HG03521 (cell line): ENCODE results near the gene TBX4.
"Not testable (repeated sequence)": the region's sequence is repeated elsewhere in the genome, so short reads cannot be mapped to it uniquely, and the experiment has no call there.

Experiments
- ATAC-seq: cut with Tn5 transposase; IDR thresholded peaks from one replicate; pipeline ENCODE4 v1.9.1; 2021; ENCODE audit warnings: mild to moderate bottlenecking, moderate library complexity; ENCODE audit not compliant: unreplicated experiment

Gene TBX4

DNA sequence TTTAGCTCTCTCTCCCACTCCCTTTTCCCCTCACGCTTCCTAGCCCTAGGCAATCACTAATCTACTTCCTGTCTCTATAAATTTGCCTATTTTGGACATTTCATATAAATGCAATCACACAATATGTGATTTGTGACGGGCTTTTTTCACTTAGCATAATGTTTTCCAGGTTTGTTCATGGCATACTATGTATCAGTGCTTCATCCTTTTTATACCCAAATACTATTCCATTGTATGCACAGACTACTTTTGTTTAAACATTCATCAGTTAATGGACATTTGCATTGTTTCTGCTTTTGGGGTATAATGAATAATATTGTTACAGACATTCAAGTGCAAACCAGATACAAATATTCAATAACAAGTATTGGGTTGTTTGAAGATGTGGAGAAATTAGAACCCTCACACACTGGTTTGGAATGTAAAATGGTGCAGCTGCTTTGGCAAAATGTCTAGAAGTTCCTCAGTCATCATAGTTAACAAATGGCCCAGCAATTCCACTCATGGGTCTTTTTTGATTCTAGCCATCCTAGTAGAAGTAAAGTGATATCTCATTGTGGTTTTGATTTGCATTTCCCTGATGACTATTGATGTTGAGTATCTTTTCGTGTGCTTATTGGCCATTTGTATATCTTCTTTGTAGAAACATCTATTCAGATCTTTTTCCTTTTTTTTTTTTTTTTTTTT, 67.7 kb downstream of the TBX4 start:
- no peak for ATAC-seq

GRCh38 chr17:61520897-61521296, 68.7 kb downstream of the TBX4 start:
- ATAC-seq: no peak

- no peak for ATAC-seq
Observed at GRCh38 chr17:61522088-61522487, 69.9 kb downstream of the TBX4 start.

DNA sequence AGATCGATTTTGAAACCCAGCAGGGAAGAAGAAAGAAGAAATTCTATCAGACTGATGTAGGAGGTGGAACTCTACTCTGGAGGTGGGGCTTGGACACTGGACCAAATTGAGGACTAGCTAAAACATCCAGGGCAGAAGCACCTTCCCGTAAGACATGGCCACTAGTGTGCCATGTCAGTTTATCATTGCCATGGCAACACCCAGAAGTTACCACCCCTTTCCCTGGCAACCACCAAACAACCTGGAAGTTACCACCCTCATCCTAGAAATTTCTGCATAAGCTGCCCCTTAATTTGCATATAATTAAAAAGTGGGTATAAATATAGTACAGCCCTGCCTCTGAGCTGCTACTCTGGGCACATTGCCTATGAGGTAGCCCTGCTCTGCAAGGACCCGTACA, 72.1 kb downstream of the TBX4 start:
- ATAC-seq: no peak

- not testable (repeated sequence) for ATAC-seq
Observed at GRCh38 chr17:61527441-61527840, 75.2 kb downstream of the TBX4 start.

DNA sequence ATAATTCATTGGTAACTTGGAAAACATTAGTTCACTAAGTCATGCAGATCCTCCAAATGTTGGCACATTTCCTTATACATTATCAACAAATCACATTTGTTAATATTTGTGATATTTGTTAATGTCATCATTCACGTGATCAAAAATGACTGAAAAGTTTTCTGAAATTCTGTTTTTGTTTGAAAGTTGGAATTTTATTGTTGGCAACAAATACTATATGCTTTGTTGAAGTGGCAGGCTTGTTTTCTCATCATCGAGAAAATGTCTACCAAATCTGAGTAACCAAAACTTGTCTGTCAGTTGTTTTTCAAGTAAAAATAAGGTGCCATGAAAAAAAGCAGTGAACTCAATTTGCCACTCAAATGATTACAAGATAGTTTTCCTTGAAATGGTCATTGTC, 75.9 kb downstream of the TBX4 start:
- no peak for ATAC-seq

- no peak for ATAC-seq
Observed at GRCh38 chr17:61531223-61531622, 79.0 kb downstream of the TBX4 start.

DNA sequence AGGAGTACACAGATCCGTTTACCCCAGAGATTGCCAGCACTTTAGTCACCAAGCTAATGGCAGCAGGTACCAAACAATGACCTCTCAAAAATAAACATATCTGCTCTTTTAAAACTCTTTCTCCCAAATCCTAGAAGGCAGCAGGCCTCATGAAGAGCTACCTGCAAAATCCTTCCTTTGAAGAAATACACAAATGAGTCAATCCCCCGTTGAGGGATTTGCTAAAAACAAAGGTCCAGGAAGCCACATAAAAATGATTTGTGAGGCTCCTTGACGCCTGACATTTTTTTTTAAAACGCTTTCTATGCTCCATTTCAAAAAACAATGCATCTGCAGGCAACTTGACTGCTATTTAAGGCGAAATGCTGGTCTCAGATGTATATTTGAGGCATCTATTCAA, 80.6 kb downstream of the TBX4 start:
- no peak for ATAC-seq

DNA sequence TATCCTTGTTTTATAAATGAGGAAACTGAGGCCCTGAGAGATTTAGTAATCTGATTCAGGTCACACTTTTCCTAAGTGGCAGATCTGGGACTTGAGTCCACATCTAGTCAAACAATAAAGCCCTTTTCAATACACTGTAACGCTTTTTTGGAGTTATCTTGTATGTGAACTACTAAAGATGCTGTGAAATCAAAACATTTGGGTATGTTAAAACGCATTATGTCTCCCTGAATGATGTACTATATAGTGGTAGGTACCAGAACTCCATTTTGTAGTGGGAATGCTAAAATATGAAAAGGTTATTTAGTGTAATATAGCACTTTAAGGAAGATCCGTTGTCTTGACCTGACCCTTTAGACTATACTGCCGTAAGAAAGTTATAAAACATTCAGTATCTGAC, 81.6 kb downstream of the TBX4 start:
- ATAC-seq: no peak

- ATAC-seq: no peak
Observed at GRCh38 chr17:61534414-61534813, 82.2 kb downstream of the TBX4 start.
